HUDEP-2 (cell line): ENCODE results near the gene ETS2.
"Not testable (repeated sequence)": the region's sequence is repeated elsewhere in the genome, so short reads cannot be mapped to it uniquely, and the experiment has no call there.

Experiments used
- DNase-seq, 76 experiments: peaks; one replicate each; lab custom pipeline; 2025; ENCODE audit not compliant: unreplicated experiment in 76 of 76; lab: John Stamatoyannopoulos, UW

The ETS2 gene

DNA sequence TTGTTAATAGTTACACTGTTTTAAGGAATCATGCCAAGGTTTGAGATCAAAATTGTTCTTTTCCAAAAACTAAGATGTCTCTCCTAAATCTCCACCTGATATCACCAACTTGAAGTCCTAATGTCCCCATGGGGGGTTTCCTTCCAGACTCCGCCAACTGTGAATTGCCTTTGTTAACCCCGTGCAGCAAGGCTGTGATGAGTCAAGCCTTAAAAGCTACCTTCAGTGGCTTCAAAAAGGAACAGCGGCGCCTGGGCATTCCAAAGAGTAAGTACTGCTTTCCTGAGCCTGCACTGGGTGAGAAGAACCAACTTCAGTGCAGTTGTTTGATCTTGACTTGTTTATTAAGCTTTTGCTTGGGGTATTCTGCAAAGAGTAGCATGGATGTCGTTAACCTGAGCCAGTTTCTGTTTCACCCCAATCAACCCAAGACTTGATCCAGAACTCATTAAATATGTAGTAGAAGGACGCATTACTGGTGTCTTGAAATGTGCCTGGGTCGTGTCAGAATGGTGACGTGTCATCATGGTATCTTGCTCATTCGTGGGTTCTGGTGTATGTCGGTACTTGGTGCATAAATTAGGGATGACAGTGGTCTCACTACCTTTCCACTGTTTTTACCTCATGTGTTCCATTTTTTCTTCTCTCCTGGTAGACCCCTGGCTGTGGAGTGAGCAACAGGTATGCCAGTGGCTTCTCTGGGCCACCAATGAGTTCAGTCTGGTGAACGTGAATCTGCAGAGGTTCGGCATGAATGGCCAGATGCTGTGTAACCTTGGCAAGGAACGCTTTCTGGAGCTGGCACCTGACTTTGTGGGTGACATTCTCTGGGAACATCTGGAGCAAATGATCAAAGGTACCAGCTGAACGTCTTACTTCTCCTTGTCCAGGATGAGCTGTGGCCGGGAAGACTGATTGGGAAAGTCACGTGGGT, 8.7 kb downstream of the ETS2 start:
- no peak for DNase-seq

DNA sequence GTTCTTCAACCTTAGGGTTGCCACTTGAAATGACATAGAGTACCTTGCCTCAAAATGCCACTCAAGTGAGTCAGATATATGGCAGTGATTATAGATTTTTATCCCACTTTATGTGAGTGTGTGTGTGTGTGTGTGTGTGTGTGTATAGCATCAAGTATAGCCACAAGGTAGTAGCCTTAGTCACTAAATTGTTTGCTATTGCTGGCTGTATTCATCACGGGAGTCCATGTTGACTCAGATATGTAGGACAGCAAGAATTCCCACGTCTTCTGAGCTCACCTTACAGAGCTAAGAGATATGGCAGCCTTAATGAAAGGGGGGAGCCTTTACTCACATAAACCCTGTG, 9.3 kb downstream of the ETS2 start:
- no peak for DNase-seq

DNA sequence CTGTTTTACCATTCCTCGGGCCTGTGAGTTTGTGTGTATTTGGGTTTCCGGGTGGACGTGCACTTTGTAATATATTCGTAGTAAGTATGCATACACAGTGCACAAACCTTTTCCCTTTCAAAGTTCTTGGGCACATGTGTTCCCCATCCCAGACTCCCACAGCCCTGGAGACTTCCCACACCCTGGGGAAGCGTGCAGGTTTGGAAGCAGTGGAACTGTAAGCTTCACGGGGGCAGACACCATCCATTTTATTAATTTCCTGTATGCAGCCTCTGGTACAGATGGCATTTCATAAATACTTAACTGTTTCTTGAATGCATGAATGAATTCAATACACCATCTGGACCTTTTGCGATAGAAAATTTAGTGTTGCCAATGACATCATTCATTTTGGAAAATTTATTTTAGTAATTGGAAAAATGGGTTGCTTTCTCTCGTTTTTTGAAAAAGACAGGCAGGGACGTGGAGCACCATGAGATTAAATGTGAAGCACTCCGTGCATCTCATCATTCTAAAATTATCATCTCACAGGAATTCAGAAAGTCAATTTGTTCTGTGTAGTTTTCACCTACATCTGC, 10.8 kb downstream of the ETS2 start:
- no peak for DNase-seq

DNA sequence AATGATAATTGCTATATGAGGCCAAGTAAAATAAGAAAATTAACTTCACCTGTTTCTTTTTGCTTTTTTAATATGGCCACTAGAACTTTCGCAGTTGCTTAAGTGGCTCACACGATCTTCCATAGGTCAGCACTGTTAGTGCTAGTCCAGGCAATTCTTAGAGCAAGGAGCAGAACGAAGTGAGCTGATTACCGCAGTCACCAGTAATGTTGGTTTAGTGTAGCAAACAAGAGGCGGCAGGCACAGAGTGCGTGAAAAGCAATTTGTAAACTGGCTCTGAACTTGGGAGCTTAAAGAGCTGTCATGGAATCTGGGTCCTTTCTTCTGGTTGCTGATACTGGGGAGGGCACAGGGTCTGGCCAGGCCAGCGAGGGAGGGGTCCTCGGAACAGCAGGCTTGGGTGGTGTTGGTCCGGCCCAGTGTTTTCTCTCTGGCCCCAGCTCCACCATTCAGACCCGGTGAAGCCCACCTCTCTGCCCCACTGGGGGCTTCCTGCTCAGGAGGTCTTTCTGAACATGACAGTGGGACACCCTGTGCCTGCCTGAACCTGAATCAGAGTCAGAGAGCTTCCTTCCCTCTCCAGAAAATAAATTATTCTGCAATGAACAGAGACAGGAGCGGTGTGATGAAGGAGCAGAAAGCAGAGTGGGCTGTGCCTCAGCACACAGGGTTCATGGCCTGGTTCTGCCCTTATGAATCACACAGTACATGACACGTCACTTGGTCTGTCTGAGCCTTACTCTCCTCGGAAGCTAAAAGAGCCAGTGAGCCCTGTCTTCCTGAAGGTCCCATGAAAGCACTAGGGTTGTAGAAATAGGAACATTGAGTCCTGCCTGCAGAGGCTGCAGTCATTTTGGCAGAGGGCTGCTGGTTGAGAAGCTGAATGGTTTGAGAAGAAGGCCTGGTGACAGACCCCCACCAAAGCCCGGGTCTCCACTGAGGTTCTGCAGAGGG, 11.9 kb downstream of the ETS2 start:
- DNase-seq, result no peak

DNA sequence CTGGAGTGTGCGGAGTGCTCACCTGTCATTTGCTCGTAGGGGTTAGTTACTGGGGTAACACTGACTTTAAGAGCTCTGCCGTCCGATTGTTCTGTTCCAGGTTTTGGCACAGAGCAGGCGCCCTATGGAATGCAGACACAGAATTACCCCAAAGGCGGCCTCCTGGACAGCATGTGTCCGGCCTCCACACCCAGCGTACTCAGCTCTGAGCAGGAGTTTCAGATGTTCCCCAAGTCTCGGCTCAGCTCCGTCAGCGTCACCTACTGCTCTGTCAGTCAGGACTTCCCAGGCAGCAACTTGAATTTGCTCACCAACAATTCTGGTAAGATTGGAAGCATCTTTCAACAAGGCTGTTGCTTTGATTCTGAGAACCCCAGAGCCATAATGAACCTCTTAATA, 12.6 kb downstream of the ETS2 start:
- DNase-seq, result no peak

DNA sequence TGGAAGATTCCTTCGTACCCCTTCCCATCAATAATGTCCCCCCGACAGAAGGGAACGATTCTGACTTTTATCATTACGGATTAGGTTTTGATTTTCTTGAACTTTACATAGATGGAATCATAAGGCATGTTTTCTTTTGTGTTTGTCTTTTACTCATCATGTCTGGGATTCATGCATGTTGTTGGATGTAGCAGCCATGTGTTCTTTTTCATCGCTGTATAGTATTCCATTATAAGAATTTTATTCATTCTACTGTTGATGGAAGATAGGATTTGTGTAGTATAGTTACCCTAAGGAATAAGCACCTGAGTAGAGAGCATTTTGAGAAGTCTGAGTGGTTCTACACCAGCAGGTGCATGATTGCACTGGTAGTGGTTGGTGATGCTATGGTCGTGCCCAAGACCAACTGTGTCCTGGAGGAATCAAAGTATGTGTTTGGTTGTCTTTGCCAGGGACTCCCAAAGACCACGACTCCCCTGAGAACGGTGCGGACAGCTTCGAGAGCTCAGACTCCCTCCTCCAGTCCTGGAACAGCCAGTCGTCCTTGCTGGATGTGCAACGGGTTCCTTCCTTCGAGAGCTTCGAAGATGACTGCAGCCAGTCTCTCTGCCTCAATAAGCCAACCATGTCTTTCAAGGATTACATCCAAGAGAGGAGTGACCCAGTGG, 13.5 kb downstream of the ETS2 start:
- no peak for DNase-seq

DNA sequence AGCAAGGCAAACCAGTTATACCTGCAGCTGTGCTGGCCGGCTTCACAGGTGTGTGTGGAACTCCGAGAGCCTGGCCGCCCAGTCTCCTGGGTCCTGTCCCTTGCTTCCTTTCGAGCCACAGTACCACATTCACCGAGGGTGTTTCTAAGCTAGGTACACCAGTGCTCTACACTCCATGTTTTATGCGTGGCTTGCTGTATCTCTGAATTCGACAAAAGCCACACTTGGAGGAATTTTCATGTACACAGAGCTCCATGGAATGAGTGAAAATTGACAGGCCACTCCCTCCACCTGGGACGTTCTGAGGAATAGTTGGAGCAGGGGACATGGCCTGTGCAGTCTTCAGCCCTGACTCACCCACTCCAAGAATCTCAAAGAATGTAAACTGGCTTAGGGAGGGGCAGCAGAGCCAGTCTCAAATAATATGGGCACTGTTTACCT, 14.0 kb downstream of the ETS2 start:
- no peak for DNase-seq

DNA sequence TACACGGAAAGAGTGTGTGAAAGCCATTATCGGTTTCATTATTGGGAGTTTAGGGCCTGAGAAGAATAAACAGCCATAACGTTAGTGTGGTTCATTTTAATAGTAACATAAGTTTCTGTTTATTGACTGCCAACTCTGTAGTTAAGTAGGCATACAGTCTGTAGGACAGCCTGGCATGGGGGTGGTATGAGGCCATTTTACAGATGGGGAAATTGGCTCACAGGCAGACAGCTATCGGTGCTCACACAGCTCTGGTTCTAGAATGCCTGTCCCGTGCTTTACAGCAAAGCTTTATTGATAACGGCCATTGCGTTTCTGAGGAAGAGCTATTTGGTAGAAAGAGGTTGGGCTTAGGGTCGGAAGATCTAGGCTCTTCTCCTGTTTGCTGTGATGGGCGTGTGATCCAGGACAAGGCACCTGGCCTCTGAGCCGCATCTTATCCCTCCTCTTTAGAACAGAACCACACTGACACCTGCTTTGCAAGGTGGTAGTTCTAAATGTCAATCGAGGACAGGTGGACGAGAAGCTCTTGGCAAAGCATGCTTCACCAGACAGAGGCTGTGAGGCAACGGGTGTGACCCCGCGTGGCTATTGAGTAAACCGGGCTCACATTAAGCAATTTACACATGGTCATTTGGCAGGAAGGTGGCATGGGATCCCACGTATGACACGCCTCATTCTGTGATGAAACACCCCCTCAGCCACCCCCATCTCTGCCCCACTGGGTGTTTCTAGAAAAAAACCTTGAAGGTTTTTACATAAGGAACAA, 14.9 kb downstream of the ETS2 start:
- DNase-seq, result no peak

DNA sequence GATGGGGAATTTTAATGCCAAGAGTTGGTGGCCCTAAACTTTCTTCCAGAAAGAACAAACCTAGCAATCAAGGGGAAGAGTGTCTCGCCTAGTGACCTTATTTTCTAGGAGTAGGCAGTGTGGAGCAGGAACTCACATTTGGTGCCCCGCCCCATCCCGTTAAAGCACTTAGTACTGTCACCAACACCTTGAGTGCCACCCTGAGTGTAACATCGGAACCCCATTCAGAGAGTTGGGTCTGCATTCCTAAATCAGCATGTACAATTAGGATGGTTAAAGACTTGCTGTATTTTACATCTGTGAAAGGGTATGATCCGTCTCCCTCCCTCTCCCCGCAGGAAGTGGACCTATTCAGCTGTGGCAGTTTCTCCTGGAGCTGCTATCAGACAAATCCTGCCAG, 15.5 kb downstream of the ETS2 start:
- no peak for DNase-seq

DNA sequence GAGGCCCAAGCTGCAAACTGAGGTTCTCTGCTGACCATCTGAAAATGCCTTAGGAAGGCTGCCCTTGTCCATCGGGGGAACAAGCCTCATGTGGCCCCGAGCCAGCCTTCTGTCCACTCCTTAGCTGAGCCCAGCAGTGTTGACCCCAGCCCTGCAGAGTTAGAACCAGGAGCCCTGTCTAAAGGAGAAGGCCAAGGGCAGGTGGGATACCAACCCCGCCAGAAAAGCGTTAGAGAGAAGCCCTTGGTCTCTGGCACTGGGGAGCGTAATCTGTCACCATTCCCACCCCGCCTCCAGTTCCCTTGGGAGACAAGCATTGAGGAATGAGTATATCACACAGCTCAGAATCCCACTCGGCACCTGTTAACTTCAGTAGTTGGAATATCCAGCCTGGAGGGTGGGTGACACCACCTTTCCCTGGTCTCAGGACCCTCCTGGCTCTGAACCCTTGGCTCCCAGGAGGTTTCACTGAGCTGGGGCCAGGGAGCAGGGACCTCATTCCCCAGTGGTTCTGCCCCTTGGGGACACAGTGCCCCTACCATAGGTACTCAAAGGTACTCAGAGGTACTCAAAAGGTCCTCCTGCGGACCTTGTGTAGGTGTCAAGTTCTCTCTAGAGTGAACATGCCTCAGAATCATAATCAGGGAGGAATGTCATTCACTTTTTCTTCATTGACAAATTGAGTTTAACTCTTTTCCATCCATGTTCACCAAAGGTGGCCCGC, 16.4 kb downstream of the ETS2 start:
- no peak for DNase-seq

DNA sequence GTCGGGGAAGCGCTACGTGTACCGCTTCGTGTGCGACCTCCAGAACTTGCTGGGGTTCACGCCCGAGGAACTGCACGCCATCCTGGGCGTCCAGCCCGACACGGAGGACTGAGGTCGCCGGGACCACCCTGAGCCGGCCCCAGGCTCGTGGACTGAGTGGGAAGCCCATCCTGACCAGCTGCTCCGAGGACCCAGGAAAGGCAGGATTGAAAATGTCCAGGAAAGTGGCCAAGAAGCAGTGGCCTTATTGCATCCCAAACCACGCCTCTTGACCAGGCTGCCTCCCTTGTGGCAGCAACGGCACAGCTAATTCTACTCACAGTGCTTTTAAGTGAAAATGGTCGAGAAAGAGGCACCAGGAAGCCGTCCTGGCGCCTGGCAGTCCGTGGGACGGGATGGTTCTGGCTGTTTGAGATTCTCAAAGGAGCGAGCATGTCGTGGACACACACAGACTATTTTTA, 17.1 kb downstream of the ETS2 start:
- DNase-seq, result no peak

DNA sequence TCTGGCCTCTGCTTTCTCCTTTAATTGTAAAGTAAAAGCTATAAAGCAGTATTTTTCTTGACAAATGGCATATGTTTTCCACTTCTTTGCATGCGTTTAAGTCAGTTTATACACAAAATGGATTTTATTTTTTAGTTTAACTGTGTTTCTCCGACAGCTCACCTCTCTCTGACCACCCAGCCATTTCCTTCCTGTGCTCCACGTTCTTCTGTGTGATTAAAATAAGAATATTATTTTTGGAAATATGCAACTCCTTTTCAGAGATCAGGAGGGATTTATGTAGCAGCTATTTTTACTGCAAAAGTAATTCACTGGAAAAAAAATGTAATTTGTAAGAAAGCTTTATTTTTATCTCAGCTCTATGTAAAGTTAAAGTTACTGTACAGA, 18.0 kb downstream of the ETS2 start:
- DNase-seq, result no peak

DNA sequence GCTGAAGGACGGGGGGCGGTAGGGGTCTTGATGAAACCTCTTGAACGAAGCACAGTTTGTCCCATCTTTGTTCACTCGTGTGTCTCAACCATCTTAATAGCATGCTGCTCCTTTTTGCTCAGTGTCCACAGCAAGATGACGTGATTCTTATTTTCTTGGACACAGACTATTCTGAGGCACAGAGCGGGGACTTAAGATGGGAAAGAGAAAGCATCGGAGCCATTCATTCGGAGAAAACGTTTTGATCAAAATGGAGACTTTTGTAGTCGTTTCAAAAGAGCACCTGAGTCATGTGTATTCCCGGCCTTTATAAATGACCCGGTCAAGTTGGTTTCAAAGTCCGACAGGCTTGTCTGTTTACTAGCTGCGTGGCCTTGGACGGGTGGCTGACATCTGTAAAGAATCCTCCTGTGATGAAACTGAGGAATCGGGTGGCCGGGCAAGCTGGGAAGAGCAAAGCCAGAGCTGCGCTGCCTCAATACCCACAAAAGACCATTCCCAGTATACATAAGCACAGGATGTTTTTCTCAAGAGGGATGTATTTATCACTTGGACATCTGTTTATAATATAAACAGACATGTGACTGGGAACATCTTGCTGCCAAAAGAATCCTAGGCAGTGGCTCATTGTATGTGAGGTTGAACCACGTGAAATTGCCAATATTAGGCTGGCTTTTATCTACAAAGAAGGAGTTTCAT, 18.5 kb downstream of the ETS2 start:
- no peak for DNase-seq

DNA sequence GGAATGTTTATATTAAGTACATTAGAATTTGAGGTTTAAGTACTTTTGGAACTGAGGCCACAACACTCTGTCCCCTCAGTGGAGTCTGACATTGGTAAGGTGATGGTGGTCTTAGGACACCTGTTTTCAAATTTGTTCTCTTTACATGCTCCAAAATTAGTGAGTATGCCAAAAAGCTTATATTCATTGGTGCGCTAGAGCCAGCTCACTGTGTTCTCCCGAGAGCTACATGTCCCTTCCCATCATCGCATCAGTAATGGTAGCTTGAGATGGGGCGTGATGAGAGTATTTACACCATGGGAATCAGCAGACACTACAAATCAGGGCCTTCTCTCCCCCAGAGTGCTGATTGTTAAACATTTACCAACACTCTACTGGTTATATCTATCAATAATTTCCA, 19.5 kb downstream of the ETS2 start:
- DNase-seq, result no peak

DNA sequence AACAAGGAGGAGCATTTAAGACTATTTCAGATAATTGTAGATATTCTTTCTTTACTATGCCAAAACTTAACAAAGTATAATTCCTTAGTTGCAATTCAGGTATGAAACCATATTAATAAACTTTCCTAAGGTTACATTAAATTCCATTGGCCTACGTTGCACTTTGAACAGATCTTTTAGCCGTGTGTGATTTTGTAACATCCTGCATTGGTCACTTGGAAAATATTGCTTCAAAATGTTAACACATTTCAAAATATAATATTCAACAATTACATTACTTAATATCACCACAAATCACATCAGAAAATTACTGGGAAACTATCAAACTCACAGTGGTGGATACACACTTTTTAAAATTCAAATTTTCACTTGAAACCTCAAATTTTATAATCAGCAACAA, 20.2 kb downstream of the ETS2 start:
- no peak for DNase-seq

DNA sequence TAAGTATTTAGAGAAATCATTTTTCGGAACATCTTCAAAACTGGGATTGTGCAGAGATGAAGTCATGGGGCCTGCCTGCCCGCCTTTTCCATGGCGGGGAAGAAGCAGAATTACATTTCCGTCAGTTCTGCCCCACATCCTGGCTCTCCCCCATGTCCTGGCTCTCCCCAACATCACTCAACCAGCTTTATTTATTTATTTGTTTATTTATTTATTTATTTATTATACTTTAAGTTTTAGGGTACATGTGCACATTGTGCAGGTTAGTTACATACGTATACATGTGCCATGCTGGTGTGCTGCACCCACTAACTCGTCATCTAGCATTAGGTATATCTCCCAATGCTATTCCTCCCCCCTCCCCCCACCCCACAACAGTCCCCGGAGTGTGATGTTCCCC, 22.4 kb downstream of the ETS2 start:
- not testable (repeated sequence) for DNase-seq

DNA sequence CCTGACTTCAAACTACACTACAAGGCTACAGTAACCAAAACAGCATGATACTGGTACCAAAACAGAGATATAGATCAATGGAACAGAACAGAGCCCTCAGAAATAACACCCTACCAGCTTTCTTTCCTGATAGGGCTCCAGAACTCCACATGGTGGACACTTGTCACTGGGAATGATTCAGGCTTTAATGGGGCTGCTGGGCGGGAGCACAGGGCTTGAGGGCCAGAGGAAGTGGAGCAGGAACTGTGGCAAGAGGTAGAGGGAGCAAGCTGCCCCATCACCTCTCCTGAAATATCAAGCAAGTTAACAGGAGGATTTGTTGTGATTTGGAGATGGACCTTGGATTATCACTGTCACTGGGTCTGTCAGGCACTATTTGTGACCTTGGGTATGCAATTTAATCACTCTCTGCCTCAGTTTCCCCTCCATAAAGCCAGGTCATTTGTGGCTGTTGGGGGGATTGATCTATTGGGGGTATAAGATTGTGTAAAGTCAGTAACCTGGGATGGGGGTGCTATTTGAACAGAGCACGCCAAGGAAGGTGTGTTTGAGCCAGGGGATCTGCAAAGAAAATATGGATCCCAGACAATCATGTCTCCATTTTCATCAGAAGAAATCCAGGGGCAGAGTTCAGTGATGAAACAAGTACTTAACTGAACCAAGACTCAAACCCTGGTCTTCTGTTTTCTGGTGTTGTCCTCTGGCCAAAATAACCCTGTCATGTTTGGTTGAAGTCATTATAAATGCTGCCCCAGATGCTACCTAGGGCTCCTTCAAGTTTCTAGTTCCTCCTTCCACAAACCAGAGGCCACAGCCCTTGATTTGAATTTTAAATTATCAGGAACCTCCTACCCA, 25.2 kb downstream of the ETS2 start:
- no peak for DNase-seq
